Measurements from ENCODE around the gene SMAD1.

- TF ChIP-seq CTCF (conservative IDR thresholded peaks at IDR 0.05 in 1 of 2, IDR thresholded peaks at IDR 0.05 in 1 of 2; ENCODE audit: low read depth in 1 of 2, low read length in 2 of 2) = no peak
- no peak for TF ChIP-seq EZH2 (IDR thresholded peaks at IDR 0.05; ENCODE audit: low read length, missing control alignments)
Observed at GRCh38 chr4:145490796-145491195, 9.1 kb downstream of the SMAD1 start.
